ENCODE results near the gene ARID2.

Gene ARID2

GRCh38 chr12:45849289-45849688 lies 119.8 kb downstream of the ARID2 start:
- TF ChIP-seq ZFX (IDR thresholded peaks at IDR 0.05; ENCODE audit: borderline replicate concordance), result no peak
- TF ChIP-seq CTCF (IDR thresholded peaks at IDR 0.05), result no peak
- H3K27ac ChIP-seq, result peak overlapping the region; percentile 31

GRCh38 chr12:45850302-45850701 lies 120.8 kb downstream of the ARID2 start:
- TF ChIP-seq ZFX (IDR thresholded peaks at IDR 0.05; ENCODE audit: borderline replicate concordance) (no peak), CTCF (IDR thresholded peaks at IDR 0.05) (no peak)
- no peak overlapping the region; the same call in 1 of the 2 replicates for H3K27ac ChIP-seq

GRCh38 chr12:45852508-45852907 lies 123.0 kb downstream of the ARID2 start:
- no peak for TF ChIP-seq CTCF (IDR thresholded peaks at IDR 0.05)
- TF ChIP-seq ZFX (IDR thresholded peaks at IDR 0.05; ENCODE audit: borderline replicate concordance), result no peak
- no peak overlapping the region for H3K27ac ChIP-seq

GRCh38 chr12:45853550-45853949 lies 124.0 kb downstream of the ARID2 start:
- H3K27ac ChIP-seq, result no peak overlapping the region
- TF ChIP-seq CTCF (IDR thresholded peaks at IDR 0.05) (no peak), ZFX (IDR thresholded peaks at IDR 0.05; ENCODE audit: borderline replicate concordance) (no peak)

- peak overlapping the region; percentile 2 for H3K27ac ChIP-seq
- TF ChIP-seq ZFX (IDR thresholded peaks at IDR 0.05; ENCODE audit: borderline replicate concordance), result no peak
- no peak for TF ChIP-seq CTCF (IDR thresholded peaks at IDR 0.05)
These were observed 133.8 kb downstream of the ARID2 start for GRCh38 chr12:45863332-45863731.

GRCh38 chr12:45866299-45866698 lies 136.8 kb downstream of the ARID2 start:
- no peak overlapping the region for H3K27ac ChIP-seq
- TF ChIP-seq ZFX (IDR thresholded peaks at IDR 0.05; ENCODE audit: borderline replicate concordance), result no peak
- TF ChIP-seq CTCF (IDR thresholded peaks at IDR 0.05), result no peak

GRCh38 chr12:45872446-45872845 lies 142.9 kb downstream of the ARID2 start:
- no peak overlapping the region for H3K27ac ChIP-seq
- TF ChIP-seq ZFX (IDR thresholded peaks at IDR 0.05; ENCODE audit: borderline replicate concordance), result no peak
- TF ChIP-seq CTCF (IDR thresholded peaks at IDR 0.05), result no peak

Measured in 22Rv1 (cell line).